WTC11 (cell line): ENCODE results near the gene HENMT1.

Experiments
- AFF4 ChIP-seq: sonication (generic); formaldehyde crosslinking; IDR thresholded peaks from 2 replicates; pipeline ENCODE4 v1.8.1; 2023; ENCODE audit warnings: mild to moderate bottlenecking, missing genetic modification reagents, borderline replicate concordance
- CTCF ChIP-seq: fragments of 200-600 bp; IDR thresholded peaks from 2 replicates; pipeline ENCODE4 v1.8.0; 2022; ENCODE audit warnings: antibody characterized with exemption
- E2F4 ChIP-seq: sonication (generic); formaldehyde crosslinking; IDR thresholded peaks from 2 replicates; pipeline ENCODE4 v1.8.1; 2022; ENCODE audit warnings: low read depth, mild to moderate bottlenecking, moderate library complexity, missing genetic modification reagents, borderline replicate concordance
- JUN ChIP-seq: sonication (generic); formaldehyde crosslinking; IDR thresholded peaks from 2 replicates; pipeline ENCODE4 v1.8.0; 2023; ENCODE audit warnings: mild to moderate bottlenecking, missing genetic modification reagents
- ZNF232 ChIP-seq: sonication (generic); formaldehyde crosslinking; IDR thresholded peaks from 2 replicates; pipeline ENCODE4 v1.8.0; 2022; ENCODE audit warnings: mild to moderate bottlenecking, missing genetic modification reagents

GRCh38 chr1:108617724-108618056 is 43.2 kb downstream of the HENMT1 start:
- TF ChIP-seq CTCF = no peak
- no peak for TF ChIP-seq E2F4 (CRISPR knock-in tag)
- TF ChIP-seq AFF4 (CRISPR knock-in tag) = no peak
- no peak for TF ChIP-seq JUN (CRISPR knock-in tag)
- no peak for TF ChIP-seq ZNF232 (CRISPR knock-in tag)
